Glutamatergic neuron (in vitro differentiated cells): ENCODE data around the gene CDH3. TPM values are rescaled to one million over a fixed set of nuclear protein-coding genes. Genes with fewer than 3 reads are reported as not detected.

ENCODE experiments used
- DNase-seq: peaks from one replicate; pipeline ENCODE4 v3.0.0; 2022
- H3K27ac Mint-ChIP-seq: one replicate; pipeline ENCODE4 v1.8.0; 2020; ENCODE audit warnings: mild to moderate bottlenecking, mixed read lengths, inconsistent platforms; ENCODE audit not compliant: unreplicated experiment
- H3K27me3 Mint-ChIP-seq: one replicate; pipeline ENCODE4 v1.8.0; 2020; ENCODE audit warnings: mild to moderate bottlenecking, moderate library complexity, mixed read lengths, inconsistent platforms; ENCODE audit not compliant: unreplicated experiment
- H3K36me3 Mint-ChIP-seq: one replicate; pipeline ENCODE4 v1.8.0; 2020; ENCODE audit warnings: mild to moderate bottlenecking, mixed read lengths, inconsistent platforms; ENCODE audit not compliant: unreplicated experiment
- H3K4me1 Mint-ChIP-seq: one replicate; pipeline ENCODE4 v1.8.0; 2020; ENCODE audit warnings: mild to moderate bottlenecking, low read depth, mixed read lengths, inconsistent platforms; ENCODE audit not compliant: unreplicated experiment
- H3K4me3 Mint-ChIP-seq: one replicate; pipeline ENCODE4 v1.8.0; 2020; ENCODE audit warnings: mild to moderate bottlenecking, mixed read lengths, inconsistent platforms; ENCODE audit not compliant: unreplicated experiment
- H3K9me3 Mint-ChIP-seq: one replicate; pipeline ENCODE4 v1.8.0; 2020; ENCODE audit warnings: mild to moderate bottlenecking, moderate library complexity, mixed read lengths, inconsistent platforms; ENCODE audit not compliant: unreplicated experiment
- CTCF ChIP-seq: fragments of 200-600 bp; sonication (generic); IDR thresholded peaks from one replicate; pipeline ENCODE4 v1.5.0; 2021; ENCODE audit not compliant: partially characterized antibody, unreplicated experiment
- total RNA-seq: library from RNA; stranded (reverse); fragmentation: NEBNext Ultra II Directional; extraction: Animal tissue kit (Norgen Biotek cat#: 25700); gene quantifications from one replicate; pipeline ENCODE4 v1.2.1, GENCODE V29; 2021; ENCODE audit not compliant: unreplicated experiment

CDH3 gene
- total RNA-seq, 1 donor from 2014 or later = 1.3 TPM

GRCh38 chr16:68658341-68658973 lies 13.3 kb downstream of the CDH3 start:
- peaks cover 2% of the 10 kb centered on the region for H3K4me1 Mint-ChIP-seq
- no peak overlapping the region for H3K27ac Mint-ChIP-seq
- DNase-seq = no peak
- no peak for TF ChIP-seq CTCF
- H3K4me3 Mint-ChIP-seq = no peak overlapping the region
- peaks cover 2% of the 10 kb centered on the region for H3K27me3 Mint-ChIP-seq
- H3K36me3 Mint-ChIP-seq = no peaks in the 10 kb centered on the region
- no peaks in the 10 kb centered on the region for H3K9me3 Mint-ChIP-seq

GRCh38 chr16:68658974-68659360 lies 13.9 kb downstream of the CDH3 start:
- Mint-ChIP-seq H3K9me3 (no peaks in the 10 kb centered on the region), H3K27me3 (peaks cover 2% of the 10 kb centered on the region), H3K4me1 (peaks cover 2% of the 10 kb centered on the region), H3K4me3 (no peak overlapping the region), H3K36me3 (no peaks in the 10 kb centered on the region), H3K27ac (no peak overlapping the region)
- TF ChIP-seq CTCF = no peak
- DNase-seq = no peak

- H3K4me1 Mint-ChIP-seq = peaks cover 2% of the 10 kb centered on the region
These were observed 14.6 kb downstream of the CDH3 start for GRCh38 chr16:68659412-68660358.

GRCh38 chr16:68660359-68660795 lies 15.3 kb downstream of the CDH3 start:
- TF ChIP-seq CTCF = no peak
- no peak overlapping the region for H3K27ac Mint-ChIP-seq
- no peak overlapping the region for H3K4me3 Mint-ChIP-seq
- peaks cover under 1% of the 10 kb centered on the region for H3K27me3 Mint-ChIP-seq
- no peaks in the 10 kb centered on the region for H3K36me3 Mint-ChIP-seq
- H3K9me3 Mint-ChIP-seq = no peaks in the 10 kb centered on the region
- DNase-seq = no peak
- H3K4me1 Mint-ChIP-seq = peaks cover 2% of the 10 kb centered on the region

More at GRCh38 chr16:68659412-68660358, 14.6 kb downstream of the CDH3 start:
- Mint-ChIP-seq H3K36me3 (no peaks in the 10 kb centered on the region), H3K27me3 (peaks cover 2% of the 10 kb centered on the region), H3K9me3 (no peaks in the 10 kb centered on the region), H3K4me3 (no peak overlapping the region), H3K27ac (no peak overlapping the region)
- DNase-seq = no peak
- no peak for TF ChIP-seq CTCF

GRCh38 chr16:68662035-68662434 lies 16.9 kb downstream of the CDH3 start:
- Mint-ChIP-seq H3K4me1 (peaks cover 2% of the 10 kb centered on the region), H3K27me3 (no peaks in the 10 kb centered on the region), H3K36me3 (no peaks in the 10 kb centered on the region), H3K4me3 (no peak overlapping the region), H3K27ac (no peak overlapping the region), H3K9me3 (peaks cover 1% of the 10 kb centered on the region)
- TF ChIP-seq CTCF = no peak
- no peak for DNase-seq
